ENCODE data around the gene ACTN3. TPM values are rescaled to one million over a fixed set of nuclear protein-coding genes. Genes with fewer than 3 reads are reported as not detected.
"Not testable (repeated sequence)": the region's sequence is repeated elsewhere in the genome, so short reads cannot be mapped to it uniquely, and the experiment has no call there.

Gene ACTN3
- polyA plus RNA-seq, 5 donors = 0.24 to 3.8 TPM; not detected in 3

- DNase-seq = peak; percentile 81 to 87
These were observed 48.7 kb downstream of the ACTN3 start for GRCh38 chr11:66595245-66595904.

DNA sequence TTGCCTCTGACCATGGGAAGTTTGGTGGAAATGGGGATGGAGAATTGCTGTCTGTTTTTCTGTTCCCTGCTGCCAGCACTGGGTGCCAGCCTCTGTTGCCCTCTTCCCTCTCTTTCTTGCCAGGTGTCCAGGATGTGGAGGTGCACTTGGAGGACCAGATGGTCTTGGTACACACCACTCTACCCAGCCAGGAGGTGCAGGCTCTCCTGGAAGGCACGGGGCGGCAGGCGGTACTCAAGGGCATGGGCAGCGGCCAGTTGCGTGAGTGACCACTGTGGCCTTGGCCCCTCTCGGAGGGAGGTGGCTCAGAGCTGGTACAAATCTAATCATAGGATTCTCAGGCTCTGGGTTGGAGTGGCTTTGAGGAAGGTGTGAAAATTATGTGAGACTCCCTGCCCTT lies 52.3 kb downstream of the ACTN3 start:
- no peak for DNase-seq

DNA sequence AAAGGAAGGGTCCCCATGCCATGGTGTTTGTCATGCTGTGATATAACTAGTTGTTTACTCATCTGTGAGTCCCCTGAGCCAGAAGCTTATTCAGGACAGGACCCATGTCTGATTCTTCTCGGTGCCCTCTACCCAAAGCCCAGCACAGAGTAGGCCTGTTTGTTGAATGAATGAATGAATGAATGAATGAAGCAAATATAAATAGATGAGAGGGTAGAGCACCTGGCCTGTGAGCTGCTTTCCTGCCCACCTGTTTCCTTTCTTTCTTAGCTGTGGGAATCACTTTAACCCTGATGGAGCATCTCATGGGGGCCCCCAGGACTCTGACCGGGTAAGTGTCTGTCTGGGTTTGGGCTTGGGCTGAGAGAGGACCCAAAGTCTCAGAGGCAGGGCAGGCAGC lies 53.5 kb downstream of the ACTN3 start:
- no peak for DNase-seq

- DNase-seq = no peak
These were observed 54.0 kb downstream of the ACTN3 start for GRCh38 chr11:66600631-66601233.

GRCh38 chr11:66603072-66603471 lies 56.4 kb downstream of the ACTN3 start:
- no peak for DNase-seq

GRCh38 chr11:66604155-66604554 lies 57.5 kb downstream of the ACTN3 start:
- no peak for DNase-seq

- not testable (repeated sequence) for DNase-seq
These were observed 59.9 kb downstream of the ACTN3 start for GRCh38 chr11:66606608-66607007.

DNA sequence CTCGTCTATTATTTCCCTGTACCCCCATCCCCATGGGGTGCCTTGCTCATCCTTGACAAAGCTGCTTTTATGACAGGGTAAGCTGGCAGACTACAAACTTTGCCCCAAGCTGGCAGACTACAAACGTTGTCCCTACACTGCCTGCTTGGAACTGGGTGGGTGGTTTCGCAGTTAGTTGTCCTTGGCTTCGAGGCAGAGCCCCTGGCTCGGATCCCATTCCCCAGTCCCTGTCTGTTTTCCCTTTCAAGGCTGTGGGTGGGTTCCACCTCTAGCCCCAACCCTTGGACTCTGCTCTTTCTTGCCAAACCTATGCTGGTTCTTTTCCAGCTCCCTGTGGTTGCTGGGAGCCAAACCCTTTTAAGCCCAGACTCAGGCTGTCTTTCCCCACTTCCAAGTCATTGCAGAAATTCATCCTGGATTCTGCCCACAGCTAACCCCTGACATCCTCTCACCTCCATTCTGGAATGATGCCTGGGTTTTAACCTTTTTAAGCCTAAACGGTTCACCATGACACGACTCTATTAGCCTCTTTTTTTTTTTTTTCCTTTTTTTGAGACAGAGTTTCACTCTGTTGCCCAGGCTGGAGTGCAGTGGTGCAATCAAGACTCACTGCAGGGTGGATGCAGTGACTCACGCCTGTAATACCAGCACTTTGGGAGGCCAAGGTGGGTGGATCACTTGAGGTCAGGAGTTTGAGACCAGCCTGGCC lies 60.6 kb downstream of the ACTN3 start:
- no peak for DNase-seq

DNA sequence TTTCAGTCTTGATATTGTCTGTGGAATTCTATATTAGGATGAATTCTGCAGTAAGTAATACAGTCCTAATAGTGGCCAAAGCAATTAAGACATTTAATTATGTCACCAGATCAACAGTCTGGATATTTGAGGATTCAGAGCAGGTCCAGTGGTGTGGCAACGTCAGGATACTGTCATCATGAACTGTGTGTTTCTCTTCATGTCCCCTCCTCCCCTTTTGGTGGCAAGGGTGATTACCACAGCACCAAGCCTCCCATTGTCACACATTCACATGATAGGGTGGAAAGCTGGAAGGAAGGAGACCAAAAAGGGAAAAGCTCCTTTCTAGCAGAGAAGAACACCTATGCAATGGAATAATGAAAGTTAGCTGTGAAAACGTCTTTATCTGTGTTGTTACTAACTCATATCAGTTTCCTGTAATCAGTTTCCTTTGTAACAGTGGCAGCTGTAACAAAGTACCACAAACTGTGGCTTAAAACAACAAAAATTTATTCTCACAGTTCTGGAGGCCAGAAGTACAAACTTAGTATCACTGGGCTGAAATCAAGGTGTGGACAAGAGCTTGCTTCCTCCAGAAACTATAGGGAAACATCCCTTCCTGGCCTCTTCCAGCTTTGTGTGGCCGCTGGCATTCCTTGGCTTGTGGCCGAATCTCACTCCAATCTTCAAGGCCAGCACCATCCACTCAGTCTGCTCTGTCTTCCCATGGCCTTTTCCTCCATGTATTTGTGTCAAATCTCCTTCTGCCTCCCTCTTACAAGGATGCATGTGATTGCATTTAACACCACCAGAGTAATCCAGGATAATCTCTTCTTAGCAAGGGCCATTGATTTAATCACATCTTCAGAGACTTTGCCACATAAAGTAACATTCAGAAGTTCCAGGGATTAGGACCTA lies 63.3 kb downstream of the ACTN3 start:
- no peak for DNase-seq

- DNase-seq = no peak
These were observed 65.8 kb downstream of the ACTN3 start for GRCh38 chr11:66612458-66612857.

Other genes starting within 250 kb of the ACTN3 start
- 100 to 1,000 TPM in 2 of 5 donors, 10 to 100 TPM in 3; 67.2 to 162 (median 89.2) TPM for gene CD248, start 229.9 kb upstream of the ACTN3 start, polyA plus RNA-seq (ENCODE audit: insufficient read depth in 1 of 5, insufficient read length in 5 of 5, low replicate concordance in 1 of 5)
- 1 to 10 TPM; 2.1 to 4.5 (median 3.5) TPM for gene RIN1, start 210.5 kb upstream of the ACTN3 start, polyA plus RNA-seq (ENCODE audit: insufficient read depth in 1 of 5, insufficient read length in 5 of 5, low replicate concordance in 1 of 5)
- 10 to 100 TPM; 21.8 to 32.5 (median 25.1) TPM for gene BRMS1, start 201.8 kb upstream of the ACTN3 start, polyA plus RNA-seq (ENCODE audit: insufficient read depth in 1 of 5, insufficient read length in 5 of 5, low replicate concordance in 1 of 5)
- gene B4GAT1, start 199.3 kb upstream of the ACTN3 start, polyA plus RNA-seq (ENCODE audit: insufficient read depth in 1 of 5, insufficient read length in 5 of 5, low replicate concordance in 1 of 5) = 10 to 100 TPM; 28.1 to 38.5 (median 31.5) TPM
- 10 to 100 TPM in 2 of 5 donors, 1 to 10 TPM in 3; 7.1 to 12.0 (median 9.5) TPM for gene SLC29A2, start 175.1 kb upstream of the ACTN3 start, polyA plus RNA-seq (ENCODE audit: insufficient read depth in 1 of 5, insufficient read length in 5 of 5, low replicate concordance in 1 of 5)
- gene NPAS4, start 125.9 kb upstream of the ACTN3 start, polyA plus RNA-seq (ENCODE audit: insufficient read depth in 1 of 5, insufficient read length in 5 of 5, low replicate concordance in 1 of 5) = under 1 TPM; 0.14 to 0.38 (median 0.17) TPM
- 10 to 100 TPM; 63.2 to 78.7 (median 73.0) TPM for gene MRPL11, start 108.1 kb upstream of the ACTN3 start, polyA plus RNA-seq (ENCODE audit: insufficient read depth in 1 of 5, insufficient read length in 5 of 5, low replicate concordance in 1 of 5)
- gene PELI3, start 80.0 kb upstream of the ACTN3 start, polyA plus RNA-seq (ENCODE audit: insufficient read depth in 1 of 5, insufficient read length in 5 of 5, low replicate concordance in 1 of 5) = 1 to 10 TPM; 4.1 to 6.2 (median 4.6) TPM
- 10 to 100 TPM; 13.5 to 25.4 (median 15.8) TPM for gene DPP3, start 66.5 kb upstream of the ACTN3 start, polyA plus RNA-seq (ENCODE audit: insufficient read depth in 1 of 5, insufficient read length in 5 of 5, low replicate concordance in 1 of 5)
- gene BBS1, start 36.3 kb upstream of the ACTN3 start, polyA plus RNA-seq (ENCODE audit: insufficient read depth in 1 of 5, insufficient read length in 5 of 5, low replicate concordance in 1 of 5) = 10 to 100 TPM; 54.5 to 80.1 (median 58.5) TPM
- 1 to 10 TPM; 3.8 to 6.9 (median 5.7) TPM for gene ZDHHC24, start 855 bp upstream of the ACTN3 start, polyA plus RNA-seq (ENCODE audit: insufficient read depth in 1 of 5, insufficient read length in 5 of 5, low replicate concordance in 1 of 5)
- 10 to 100 TPM; 33.9 to 54.7 (median 51.8) TPM for gene CTSF, start 21.7 kb downstream of the ACTN3 start, polyA plus RNA-seq (ENCODE audit: insufficient read depth in 1 of 5, insufficient read length in 5 of 5, low replicate concordance in 1 of 5)
- under 1 TPM; 0.10 to 0.18 (median 0.15) TPM for gene CCDC87, start 46.2 kb downstream of the ACTN3 start, polyA plus RNA-seq (ENCODE audit: insufficient read depth in 1 of 5, insufficient read length in 5 of 5, low replicate concordance in 1 of 5)
- 10 to 100 TPM; 69.4 to 95.7 (median 82.2) TPM for gene CCS, start 46.3 kb downstream of the ACTN3 start, polyA plus RNA-seq (ENCODE audit: insufficient read depth in 1 of 5, insufficient read length in 5 of 5, low replicate concordance in 1 of 5)
- 10 to 100 TPM; 69.2 to 90.3 (median 81.2) TPM for gene RBM14, start 69.7 kb downstream of the ACTN3 start, polyA plus RNA-seq (ENCODE audit: insufficient read depth in 1 of 5, insufficient read length in 5 of 5, low replicate concordance in 1 of 5)
- gene RBM4, start 91.8 kb downstream of the ACTN3 start, polyA plus RNA-seq (ENCODE audit: insufficient read depth in 1 of 5, insufficient read length in 5 of 5, low replicate concordance in 1 of 5) = 100 to 1,000 TPM; 222 to 239 (median 232) TPM
- gene RBM4B, start 131.0 kb downstream of the ACTN3 start, polyA plus RNA-seq (ENCODE audit: insufficient read depth in 1 of 5, insufficient read length in 5 of 5, low replicate concordance in 1 of 5) = 10 to 100 TPM; 68.7 to 81.9 (median 76.5) TPM
- gene SPTBN2, start 182.3 kb downstream of the ACTN3 start, polyA plus RNA-seq (ENCODE audit: insufficient read depth in 1 of 5, insufficient read length in 5 of 5, low replicate concordance in 1 of 5) = 10 to 100 TPM in 2 of 5 donors, 1 to 10 TPM in 3; 6.1 to 11.5 (median 8.2) TPM

Measured in right lung (tissue), 5 donors.